Vagina (tissue), 2 donors: Measurements from ENCODE around the gene SOX1. TPM values are rescaled to one million over a fixed set of nuclear protein-coding genes. Genes with fewer than 3 reads are reported as not detected.

ENCODE experiments used
- DNase-seq, 2 donors: peaks; one replicate each; pipeline ENCODE4 v3.0.0-alpha.2; 2017; ENCODE audit errors: extremely low spot score in 2 of 2
- H3K27ac ChIP-seq: fragments of 200-600 bp; sonication (generic); one replicate; pipeline ENCODE4 v1.5.1; 2019
- H3K27me3 ChIP-seq: fragments of 200-600 bp; sonication (generic); one replicate; pipeline ENCODE4 v1.5.1; 2019
- H3K36me3 ChIP-seq, 2 donors: fragments of 200-600 bp; sonication (generic); one replicate each; pipeline ENCODE4 v1.5.1; 2017 to 2019
- H3K4me1 ChIP-seq: fragments of 200-600 bp; sonication (generic); one replicate; pipeline ENCODE4 v1.5.1; 2019
- H3K4me3 ChIP-seq, 2 donors: fragments of 200-600 bp; sonication (generic); 1 replicate in 1 of 2; 2 replicates in 1 of 2; pipeline ENCODE4 v1.5.1; 2016 to 2019
- H3K9me3 ChIP-seq: fragments of 200-600 bp; sonication (generic); one replicate; pipeline ENCODE4 v1.5.1; 2019
- POLR2A ChIP-seq, 2 donors: fragments of 450-650 bp; IDR thresholded peaks; one replicate each; pipeline ENCODE4 v1.6.1; 2017; ENCODE audit warnings: antibody characterized with exemption in 2 of 2, mild to moderate bottlenecking in 2 of 2, moderate library complexity in 2 of 2
- POLR2AphosphoS5 ChIP-seq, 2 donors: sonication (generic); formaldehyde crosslinking; IDR thresholded peaks; one replicate each; pipeline ENCODE4 v1.9.0; 2017; ENCODE audit warnings: antibody characterized with exemption in 2 of 2, mild to moderate bottlenecking in 2 of 2, low read depth in 1 of 2; ENCODE audit not compliant: insufficient read depth in 1 of 2
- intact Hi-C: fragments of 100-400 bp; cut with DNase I; formaldehyde crosslinking; loops from one replicate; pipeline ENCODE4 v1.15.1; 2023
- total RNA-seq: library from RNA; depleted of rRNA; stranded (reverse); fragments of >200 nt; gene quantifications from one replicate; pipeline ENCODE4 v1.2.3, GENCODE V29; 2016
- TF ChIP-seq, protein P1 (sequence below), 3 experiments: fragments of 450-650 bp in 2 of 3; fragments of 200-600 bp in 1 of 3; sonication (generic) in 1 of 3; IDR thresholded peaks; one replicate each; pipeline ENCODE4 v1.5.1; 2017 to 2019; ENCODE audit warnings: antibody characterized with exemption in 3 of 3, mild to moderate bottlenecking in 2 of 3, moderate library complexity in 2 of 3

The SOX1 gene
- total RNA-seq, 1 donor from 2014 or later: not detected

DNA sequence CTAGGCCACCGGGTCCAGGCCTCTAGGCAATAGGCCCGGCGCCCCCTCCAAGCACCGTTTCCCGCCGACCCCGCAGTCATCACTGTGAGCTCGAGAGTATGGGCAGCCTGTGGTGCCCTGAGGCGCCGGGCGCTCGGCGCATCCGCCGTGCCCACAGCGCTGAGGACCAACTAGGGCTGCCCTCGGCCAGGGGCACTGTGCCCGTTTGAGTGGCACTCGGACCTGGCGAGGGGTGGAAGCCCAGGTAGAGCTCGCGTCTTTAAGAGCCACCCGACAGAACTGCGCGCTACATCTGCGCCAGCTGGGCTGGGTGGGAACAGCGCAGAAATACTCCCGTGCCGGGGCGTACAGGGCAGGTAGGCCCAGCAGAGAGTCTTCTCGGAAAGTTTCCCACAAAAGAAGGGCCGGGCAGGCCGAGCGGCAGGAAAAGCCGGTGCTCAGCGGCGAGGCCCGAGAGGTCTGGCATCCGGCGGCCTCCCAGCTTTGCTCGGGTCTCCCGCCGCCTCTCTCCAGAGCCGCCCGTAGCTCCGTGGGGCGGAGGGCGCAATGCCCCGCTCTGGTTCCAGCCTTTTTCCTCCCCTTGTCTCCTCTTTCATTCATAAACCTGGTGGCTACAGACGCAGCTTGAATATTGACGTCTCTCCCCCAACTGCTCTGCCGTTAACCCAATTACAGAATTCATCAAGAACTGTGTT lies 5.4 kb upstream of the SOX1 start:
- intact Hi-C loops: no loop called here
- Histone ChIP-seq H3K4me3 (no peak overlapping the region), H3K36me3 (no peaks in the 10 kb centered on the region), H3K27ac (no peak overlapping the region), H3K27me3 (no peaks in the 10 kb centered on the region), H3K9me3 (no peaks in the 10 kb centered on the region), H3K4me1 (peaks cover 14% of the 10 kb centered on the region)
- peak in 1 of 2 donors; percentile 62 for DNase-seq
- TF ChIP-seq POLR2A (IDR thresholded peaks at IDR 0.05): no peak
- no peak for TF ChIP-seq POLR2AphosphoS5 (IDR thresholded peaks at IDR 0.05; ENCODE audit: insufficient read depth in 1 of 2, low read depth in 1 of 2)
- TF ChIP-seq, protein P1, sequence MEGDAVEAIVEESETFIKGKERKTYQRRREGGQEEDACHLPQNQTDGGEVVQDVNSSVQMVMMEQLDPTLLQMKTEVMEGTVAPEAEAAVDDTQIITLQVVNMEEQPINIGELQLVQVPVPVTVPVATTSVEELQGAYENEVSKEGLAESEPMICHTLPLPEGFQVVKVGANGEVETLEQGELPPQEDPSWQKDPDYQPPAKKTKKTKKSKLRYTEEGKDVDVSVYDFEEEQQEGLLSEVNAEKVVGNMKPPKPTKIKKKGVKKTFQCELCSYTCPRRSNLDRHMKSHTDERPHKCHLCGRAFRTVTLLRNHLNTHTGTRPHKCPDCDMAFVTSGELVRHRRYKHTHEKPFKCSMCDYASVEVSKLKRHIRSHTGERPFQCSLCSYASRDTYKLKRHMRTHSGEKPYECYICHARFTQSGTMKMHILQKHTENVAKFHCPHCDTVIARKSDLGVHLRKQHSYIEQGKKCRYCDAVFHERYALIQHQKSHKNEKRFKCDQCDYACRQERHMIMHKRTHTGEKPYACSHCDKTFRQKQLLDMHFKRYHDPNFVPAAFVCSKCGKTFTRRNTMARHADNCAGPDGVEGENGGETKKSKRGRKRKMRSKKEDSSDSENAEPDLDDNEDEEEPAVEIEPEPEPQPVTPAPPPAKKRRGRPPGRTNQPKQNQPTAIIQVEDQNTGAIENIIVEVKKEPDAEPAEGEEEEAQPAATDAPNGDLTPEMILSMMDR (IDR thresholded peaks at IDR 0.05): no peak

GRCh38 chr13:112062072-112062567 lies 4.8 kb upstream of the SOX1 start:
- DNase-seq: no peak
- Histone ChIP-seq H3K27ac (no peak overlapping the region), H3K27me3 (no peaks in the 10 kb centered on the region), H3K36me3 (no peaks in the 10 kb centered on the region), H3K9me3 (no peaks in the 10 kb centered on the region), H3K4me3 (no peak overlapping the region), H3K4me1 (peaks cover 11% of the 10 kb centered on the region)
- TF ChIP-seq, protein P1 (IDR thresholded peaks at IDR 0.05): no peak
- intact Hi-C loops: no loop called here

DNA sequence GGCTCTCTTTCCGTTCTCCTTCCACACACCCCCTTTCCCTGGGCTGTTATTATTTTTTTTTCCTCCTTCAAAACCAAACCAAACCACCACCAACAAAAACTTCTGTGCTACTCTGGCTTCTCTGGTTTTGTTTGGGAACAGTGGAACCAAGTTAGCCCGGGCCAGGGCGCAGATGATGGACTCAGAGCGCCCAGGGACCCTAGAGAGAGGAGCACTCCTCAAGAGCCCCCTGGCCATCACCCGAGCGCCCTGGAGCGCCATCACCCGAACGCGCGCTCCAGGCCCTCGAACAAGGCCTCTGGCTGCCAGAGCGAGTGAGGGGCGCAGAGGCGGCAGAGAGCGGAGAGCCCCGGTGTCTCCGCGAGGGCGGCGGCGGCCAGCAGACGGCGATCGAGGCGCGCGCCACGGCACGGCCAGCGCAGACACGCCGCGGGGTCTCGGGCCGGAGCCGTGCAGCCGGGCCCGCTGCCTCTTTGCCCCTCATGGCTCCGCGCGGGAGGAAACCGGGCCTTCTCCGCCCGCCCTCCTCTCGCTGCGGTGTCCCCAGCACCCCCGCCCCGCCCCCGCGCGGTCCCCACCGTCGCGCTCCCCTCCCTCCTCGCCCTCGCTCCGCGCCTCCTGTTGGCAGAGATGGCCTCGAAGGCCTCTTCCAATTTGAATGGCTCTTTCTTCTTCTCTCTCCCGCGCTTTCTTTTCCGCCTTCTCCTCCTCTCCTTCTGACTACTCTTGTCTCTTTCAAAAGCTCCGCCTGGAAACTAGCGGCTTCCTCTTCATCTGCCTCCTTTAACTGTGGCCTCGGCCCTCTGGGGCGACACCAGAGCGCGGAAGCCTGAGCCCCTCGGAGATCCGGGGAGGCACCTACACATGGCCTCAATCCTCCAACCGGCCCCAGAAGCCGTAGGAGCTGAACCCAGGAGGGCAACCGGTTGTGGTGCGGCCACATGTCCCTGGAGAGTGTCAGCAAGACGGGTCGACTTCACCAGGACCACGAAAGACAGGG lies 4.1 kb upstream of the SOX1 start:
- H3K4me3 ChIP-seq: no peak overlapping the region
- no peak overlapping the region for H3K27ac ChIP-seq
- H3K27me3 ChIP-seq: no peaks in the 10 kb centered on the region
- DNase-seq: no peak
- peaks cover 12% of the 10 kb centered on the region for H3K4me1 ChIP-seq
- TF ChIP-seq POLR2AphosphoS5 (IDR thresholded peaks at IDR 0.05; ENCODE audit: insufficient read depth in 1 of 2, low read depth in 1 of 2): no peak
- TF ChIP-seq POLR2A (IDR thresholded peaks at IDR 0.05): no peak
- TF ChIP-seq, protein P1 (IDR thresholded peaks at IDR 0.05): no peak
- intact Hi-C loops: no loop called here
- no peaks in the 10 kb centered on the region for H3K36me3 ChIP-seq
- no peaks in the 10 kb centered on the region for H3K9me3 ChIP-seq

DNA sequence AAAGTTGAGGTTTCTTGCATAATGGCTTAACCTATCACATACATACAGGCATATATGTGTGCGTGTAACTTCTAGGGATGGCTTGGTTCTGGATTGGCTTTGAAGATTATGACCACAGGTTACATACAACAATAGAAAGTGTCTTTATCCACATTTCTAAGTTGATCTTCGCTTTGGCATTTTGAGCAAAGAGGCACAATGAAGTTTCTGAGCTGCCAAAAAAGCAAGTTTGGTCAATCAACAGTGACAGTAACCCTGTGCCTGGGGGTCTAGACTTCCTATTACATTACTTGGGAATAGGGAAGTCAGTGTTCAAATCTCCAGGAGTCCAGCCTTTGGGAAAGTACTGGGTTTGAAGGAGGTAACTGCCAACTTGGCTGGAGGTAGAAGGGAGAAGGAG lies 3.1 kb upstream of the SOX1 start:
- DNase-seq: no peak
- Histone ChIP-seq H3K4me3 (no peak overlapping the region), H3K27ac (no peak overlapping the region), H3K9me3 (no peaks in the 10 kb centered on the region), H3K36me3 (no peaks in the 10 kb centered on the region), H3K27me3 (peaks cover under 1% of the 10 kb centered on the region), H3K4me1 (peaks cover 12% of the 10 kb centered on the region)
- no peak for TF ChIP-seq POLR2AphosphoS5 (IDR thresholded peaks at IDR 0.05; ENCODE audit: insufficient read depth in 1 of 2, low read depth in 1 of 2)
- intact Hi-C loops: no loop called here

DNA sequence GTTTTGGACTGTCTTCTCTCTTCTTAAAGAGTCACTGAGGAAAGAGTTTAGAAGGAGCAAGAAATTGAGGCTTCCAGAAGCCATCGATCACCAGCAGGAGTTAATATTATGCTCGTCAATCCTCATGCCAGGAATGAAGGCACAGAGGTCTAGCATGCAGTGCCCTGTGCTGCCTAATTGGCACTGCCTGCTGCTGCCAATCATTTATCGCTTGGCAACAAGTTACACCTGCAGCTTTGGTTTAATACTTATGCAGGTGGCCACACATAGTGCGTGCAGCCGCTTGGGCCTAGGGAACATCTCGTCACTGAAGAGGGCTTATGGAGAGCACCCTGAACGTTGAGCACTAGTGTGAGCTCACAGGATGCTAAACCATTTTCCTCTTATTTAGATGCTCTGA lies 2.7 kb upstream of the SOX1 start:
- intact Hi-C loops: no loop called here
- Histone ChIP-seq H3K27me3 (peaks cover 4% of the 10 kb centered on the region), H3K36me3 (no peaks in the 10 kb centered on the region), H3K4me1 (peaks cover 12% of the 10 kb centered on the region), H3K27ac (no peak overlapping the region), H3K9me3 (no peaks in the 10 kb centered on the region), H3K4me3 (no peak overlapping the region)
- no peak for TF ChIP-seq POLR2A (IDR thresholded peaks at IDR 0.05)
- no peak for TF ChIP-seq POLR2AphosphoS5 (IDR thresholded peaks at IDR 0.05; ENCODE audit: insufficient read depth in 1 of 2, low read depth in 1 of 2)
- TF ChIP-seq, protein P1 (IDR thresholded peaks at IDR 0.05): no peak
- DNase-seq: no peak
